WERI-Rb-1 (cell line): ENCODE data around the gene ACVR2B.

Source experiments
- DNase-seq: peaks from one replicate; pipeline ENCODE4 v3.0.0-alpha.2; 2020
- H3K27ac ChIP-seq: fragments of 250-450 bp; sonication (Bioruptor Pico); 2 replicates; pipeline ENCODE4 v1.5.1; 2020; ENCODE audit warnings: mild to moderate bottlenecking, moderate library complexity
- H3K27me3 ChIP-seq: fragments of 250-450 bp; sonication (Bioruptor Pico); 2 replicates; pipeline ENCODE4 v1.5.1; 2021; ENCODE audit warnings: mild to moderate bottlenecking, low read depth, moderate library complexity; ENCODE audit not compliant: insufficient read depth, severe bottlenecking
- H3K36me3 ChIP-seq: fragments of 250-450 bp; sonication (Bioruptor Pico); 2 replicates; pipeline ENCODE4 v1.5.1; 2020; ENCODE audit warnings: mild to moderate bottlenecking, moderate library complexity
- H3K4me3 ChIP-seq: 2 replicates; pipeline ENCODE4 v1.5.1; 2011; ENCODE audit warnings: low read depth, mild to moderate bottlenecking, control low read depth, low read length
- H3K9me3 ChIP-seq: fragments of 250-450 bp; sonication (Bioruptor Pico); 2 replicates; pipeline ENCODE4 v1.5.1; 2021; ENCODE audit warnings: mild to moderate bottlenecking, moderate library complexity; ENCODE audit not compliant: severe bottlenecking
- CTCF ChIP-seq: IDR thresholded peaks from 2 replicates; pipeline ENCODE4 v1.5.1; 2011; ENCODE audit warnings: low read depth, mild to moderate bottlenecking, control low read depth, inconsistent platforms, low read length

ACVR2B gene

GRCh38 chr3:38538773-38539353, 85.2 kb downstream of the ACVR2B start:
- Histone ChIP-seq H3K27ac (no peak overlapping the region), H3K36me3 (no peaks in the 10 kb centered on the region; the same call in 1 of the 2 replicates), H3K27me3 (no peaks in the 10 kb centered on the region), H3K9me3 (no peaks in the 10 kb centered on the region), H3K4me3 (no peak overlapping the region)
- DNase-seq, result no peak
- no peak for TF ChIP-seq CTCF

- no peak for TF ChIP-seq CTCF
- DNase-seq, result no peak
Observed at GRCh38 chr3:38541806-38542205, 88.1 kb downstream of the ACVR2B start.

More at GRCh38 chr3:38541806-38542205, 88.1 kb downstream of the ACVR2B start:
- H3K27me3 ChIP-seq, result no peaks in the 10 kb centered on the region
- no peak overlapping the region for H3K4me3 ChIP-seq
- H3K9me3 ChIP-seq, result no peaks in the 10 kb centered on the region
- H3K27ac ChIP-seq, result no peak overlapping the region
- H3K36me3 ChIP-seq, result no peaks in the 10 kb centered on the region
